Measurements from ENCODE around the gene IFI27. TPM values are rescaled to one million over a fixed set of nuclear protein-coding genes. Genes with fewer than 3 reads are reported as not detected.

IFI27 gene
- polyA plus RNA-seq, 2 of the 4 experiments (the other 2 are of a cell fraction): 0.76 to 2.2 TPM

DNA sequence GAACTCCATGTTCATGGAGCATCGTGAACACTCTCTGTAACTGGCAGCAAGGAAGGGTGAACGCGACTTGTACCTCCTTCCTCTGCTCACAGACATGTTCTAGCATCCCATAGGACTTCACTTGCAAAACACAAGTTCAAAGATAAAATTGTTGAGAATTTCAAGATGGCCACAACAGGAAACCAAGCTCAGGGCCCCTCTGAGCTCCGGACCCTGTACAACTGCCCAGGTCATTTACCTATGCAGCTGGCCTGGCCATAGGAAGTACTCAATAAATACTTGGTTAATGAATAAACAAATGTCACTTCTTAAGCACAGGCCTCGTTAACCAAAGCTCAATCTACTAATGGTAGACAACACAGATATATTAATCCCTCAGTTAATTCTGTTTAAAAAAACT, 51.9 kb downstream of the IFI27 start:
- WGBS (ENCODE audit: missing lambda C conversion rate): 45% methylated on average over 5 of the region's 5 CpGs
- ChIA-PET POLR2A (no interaction called here), CTCF (interaction anchor here (0.9 kb wide), 1 partner anchor 9 kb away, joined by 3 read pairs; no protein-coding TSS in a partner anchor)
- no peak overlapping the region for H3K4me2 ChIP-seq
- FAIRE-seq (no peak), ATAC-seq (no peak), DNase-seq (ENCODE audit: low read depth in 1 of 2, low spot score in 1 of 2) (no peak)
- no peaks in the 10 kb centered on the region for H3K4me1 ChIP-seq
- no peak overlapping the region for H3K27ac ChIP-seq
- no peak overlapping the region for H3K4me3 ChIP-seq
- TF ChIP-seq CHD4 (IDR thresholded peaks at IDR 0.05; ENCODE audit: borderline replicate concordance): no peak
- no peak for TF ChIP-seq MAFK (IDR thresholded peaks at IDR 0.05; ENCODE audit: partially characterized antibody)
- no peak for TF ChIP-seq RAD21 (conservative IDR thresholded peaks at IDR 0.05 in 1 of 2, IDR thresholded peaks at IDR 0.05 in 1 of 2)
- TF ChIP-seq, protein P1, sequence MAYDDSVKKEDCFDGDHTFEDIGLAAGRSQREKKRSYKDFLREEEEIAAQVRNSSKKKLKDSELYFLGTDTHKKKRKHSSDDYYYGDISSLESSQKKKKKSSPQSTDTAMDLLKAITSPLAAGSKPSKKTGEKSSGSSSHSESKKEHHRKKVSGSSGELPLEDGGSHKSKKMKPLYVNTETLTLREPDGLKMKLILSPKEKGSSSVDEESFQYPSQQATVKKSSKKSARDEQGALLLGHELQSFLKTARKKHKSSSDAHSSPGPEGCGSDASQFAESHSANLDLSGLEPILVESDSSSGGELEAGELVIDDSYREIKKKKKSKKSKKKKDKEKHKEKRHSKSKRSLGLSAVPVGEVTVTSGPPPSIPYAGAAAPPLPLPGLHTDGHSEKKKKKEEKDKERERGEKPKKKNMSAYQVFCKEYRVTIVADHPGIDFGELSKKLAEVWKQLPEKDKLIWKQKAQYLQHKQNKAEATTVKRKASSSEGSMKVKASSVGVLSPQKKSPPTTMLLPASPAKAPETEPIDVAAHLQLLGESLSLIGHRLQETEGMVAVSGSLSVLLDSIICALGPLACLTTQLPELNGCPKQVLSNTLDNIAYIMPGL (CRISPR knock-in tag; IDR thresholded peaks at IDR 0.05; ENCODE audit: borderline replicate concordance): no peak
- no peak for TF ChIP-seq CEBPB (IDR thresholded peaks at IDR 0.05)
- TF ChIP-seq JUNB (IDR thresholded peaks at IDR 0.05): no peak
- no peaks in the 10 kb centered on the region for H3K9me3 ChIP-seq

DNA sequence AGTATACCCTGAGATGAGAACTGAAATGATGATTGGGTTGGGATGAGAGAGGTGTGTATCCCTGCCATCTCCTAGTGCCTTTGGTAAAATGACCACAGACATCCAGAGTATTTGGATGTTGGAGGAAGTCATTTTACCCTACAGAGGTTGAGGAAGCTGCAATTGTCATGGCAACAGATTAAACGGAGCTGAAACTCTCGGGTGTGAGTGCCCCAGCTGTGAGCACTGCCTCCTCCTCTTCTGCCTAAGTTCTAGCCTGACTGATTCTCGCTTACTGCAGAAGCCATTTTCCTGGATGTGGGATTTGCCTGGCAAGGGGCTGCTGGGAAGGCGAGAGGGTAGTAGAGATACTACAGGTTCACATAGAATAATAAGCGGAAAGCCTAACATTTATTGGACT, 53.3 kb downstream of the IFI27 start:
- no peak overlapping the region for H3K4me2 ChIP-seq
- FAIRE-seq: no peak
- no peak for TF ChIP-seq ESRRA (IDR thresholded peaks at IDR 0.05; ENCODE audit: borderline replicate concordance, low read length)
- no peak for TF ChIP-seq CBX8 (IDR thresholded peaks at IDR 0.05)
- 44% methylated on average over 5 of the region's 5 CpGs for WGBS (ENCODE audit: missing lambda C conversion rate)
- H3K27ac ChIP-seq: no peak overlapping the region
- H3K4me1 ChIP-seq: no peaks in the 10 kb centered on the region
- no peak overlapping the region for H3K4me3 ChIP-seq
- POLR2A ChIA-PET: no interaction called here
- CTCF ChIA-PET: no interaction called here
- H3K9me3 ChIP-seq: no peaks in the 10 kb centered on the region
- DNase-seq (ENCODE audit: low read depth in 1 of 2, low spot score in 1 of 2): no peak
- ATAC-seq: no peak

DNA sequence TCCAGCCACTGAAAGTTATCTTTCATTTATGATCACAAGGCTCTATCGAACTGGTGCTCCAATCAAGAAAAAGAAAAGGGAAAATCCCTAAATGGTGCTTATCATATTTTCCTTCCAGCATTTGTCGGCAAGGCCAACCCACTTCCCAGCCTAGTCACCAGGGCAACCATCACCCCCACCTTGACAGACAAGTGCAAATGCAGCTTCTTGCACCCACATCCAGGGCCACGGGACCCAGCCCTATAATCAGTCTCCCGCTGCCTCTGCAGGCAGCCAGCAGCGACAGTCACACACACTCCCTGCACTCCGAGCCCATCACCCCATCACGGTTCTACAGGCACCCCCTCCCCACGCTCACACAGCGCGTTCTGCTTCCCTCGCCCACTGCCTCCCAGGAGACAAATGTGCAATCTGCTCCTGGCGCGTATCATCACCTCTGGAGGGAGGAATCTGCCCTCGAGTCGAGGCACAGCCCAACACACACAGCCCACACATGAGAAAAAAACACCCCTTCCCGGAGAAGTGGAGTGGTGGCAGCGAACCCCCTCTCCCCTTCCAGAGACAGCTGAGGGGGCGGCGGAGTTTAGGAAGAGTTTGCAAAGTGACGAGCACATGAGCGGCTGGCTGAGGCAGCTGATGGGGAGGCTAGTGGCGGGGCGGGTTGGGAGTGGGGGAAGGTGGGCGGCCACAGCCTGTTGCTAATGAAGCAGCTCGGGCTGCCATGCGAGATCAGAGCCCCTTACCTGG, 54.3 kb downstream of the IFI27 start:
- 47% methylated on average over 20 of the region's 26 CpGs for WGBS (ENCODE audit: missing lambda C conversion rate)
- Histone ChIP-seq H3K4me3 (no peak overlapping the region), H3K9me3 (no peaks in the 10 kb centered on the region), H3K4me1 (no peaks in the 10 kb centered on the region), H3K27ac (no peak overlapping the region), H3K4me2 (no peak overlapping the region)
- no peak for FAIRE-seq
- ChIA-PET POLR2A (no interaction called here), CTCF (interaction anchor here (0.7 to 1.3 kb wide), 3 partner anchors 16 to 32 kb away, joined by 3 to 4 read pairs (median 3); no protein-coding TSS in a partner anchor)
- TF ChIP-seq POLR2A (IDR thresholded peaks at IDR 0.05; ENCODE audit: low read length) (no peak), MAFK (IDR thresholded peaks at IDR 0.05; ENCODE audit: partially characterized antibody) (no peak), RFX5 (IDR thresholded peaks at IDR 0.05) (no peak), POLR2AphosphoS2 (conservative IDR thresholded peaks at IDR 0.05; ENCODE audit: low read length) (no peak)
- TF ChIP-seq, protein P2, sequence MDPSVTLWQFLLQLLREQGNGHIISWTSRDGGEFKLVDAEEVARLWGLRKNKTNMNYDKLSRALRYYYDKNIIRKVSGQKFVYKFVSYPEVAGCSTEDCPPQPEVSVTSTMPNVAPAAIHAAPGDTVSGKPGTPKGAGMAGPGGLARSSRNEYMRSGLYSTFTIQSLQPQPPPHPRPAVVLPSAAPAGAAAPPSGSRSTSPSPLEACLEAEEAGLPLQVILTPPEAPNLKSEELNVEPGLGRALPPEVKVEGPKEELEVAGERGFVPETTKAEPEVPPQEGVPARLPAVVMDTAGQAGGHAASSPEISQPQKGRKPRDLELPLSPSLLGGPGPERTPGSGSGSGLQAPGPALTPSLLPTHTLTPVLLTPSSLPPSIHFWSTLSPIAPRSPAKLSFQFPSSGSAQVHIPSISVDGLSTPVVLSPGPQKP (IDR thresholded peaks at IDR 0.05; ENCODE audit: low read depth, low read length): no peak
- no peak for ATAC-seq
- no peak for DNase-seq (ENCODE audit: low read depth in 1 of 2, low spot score in 1 of 2)

DNA sequence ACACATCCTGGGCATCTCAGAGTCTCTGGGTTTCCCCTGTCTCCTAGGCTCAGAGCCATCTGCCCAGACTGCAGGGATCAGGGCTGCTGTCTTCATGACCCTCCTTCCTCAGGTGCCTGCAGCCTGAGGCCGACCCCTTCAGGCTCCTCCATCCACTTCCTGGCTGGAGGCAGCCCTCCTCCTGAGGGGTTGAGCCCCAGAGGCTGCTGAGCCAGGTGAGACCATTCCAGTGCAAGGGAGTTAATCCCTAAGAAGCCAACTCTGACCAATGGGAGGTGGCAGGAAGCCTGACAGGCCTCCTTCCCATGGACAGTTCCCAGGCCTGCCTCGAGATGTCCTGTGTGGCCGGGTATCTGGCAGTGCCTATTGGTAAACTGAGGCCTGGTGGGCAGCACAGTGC, 55.2 kb downstream of the IFI27 start:
- TF ChIP-seq, protein P1 (CRISPR knock-in tag; IDR thresholded peaks at IDR 0.05; ENCODE audit: borderline replicate concordance): no peak
- TF ChIP-seq ZC3H11A (IDR thresholded peaks at IDR 0.05): no peak
- TF ChIP-seq FOXS1 (CRISPR knock-in tag; IDR thresholded peaks at IDR 0.05): no peak
- TF ChIP-seq ZNF302 (CRISPR knock-in tag; IDR thresholded peaks at IDR 0.05): no peak
- TF ChIP-seq HDAC2 (IDR thresholded peaks at IDR 0.05): no peak
- TF ChIP-seq, protein P3, sequence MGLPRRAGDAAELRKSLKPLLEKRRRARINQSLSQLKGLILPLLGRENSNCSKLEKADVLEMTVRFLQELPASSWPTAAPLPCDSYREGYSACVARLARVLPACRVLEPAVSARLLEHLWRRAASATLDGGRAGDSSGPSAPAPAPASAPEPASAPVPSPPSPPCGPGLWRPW (IDR thresholded peaks at IDR 0.05): no peak
- TF ChIP-seq RAD21 (conservative IDR thresholded peaks at IDR 0.05 in 1 of 2, IDR thresholded peaks at IDR 0.05 in 1 of 2): no peak
- TF ChIP-seq EHMT2 (IDR thresholded peaks at IDR 0.05; ENCODE audit: low read depth): no peak
- no peak for TF ChIP-seq JUNB (IDR thresholded peaks at IDR 0.05)
- ATAC-seq (no peak), DNase-seq (ENCODE audit: low read depth in 1 of 2, low spot score in 1 of 2) (no peak), FAIRE-seq (no peak)
- no peak overlapping the region for H3K4me2 ChIP-seq
- no peak overlapping the region for H3K27ac ChIP-seq
- no peaks in the 10 kb centered on the region for H3K9me3 ChIP-seq
- no peaks in the 10 kb centered on the region for H3K4me1 ChIP-seq
- ChIA-PET POLR2A (interaction anchor here (0.7 kb wide), 1 partner anchor 10 kb away, joined by 3 read pairs; no protein-coding TSS in a partner anchor), CTCF (interaction anchor here (0.7 to 1.3 kb wide), 3 partner anchors 15 to 33 kb away, joined by 3 to 4 read pairs (median 3); no protein-coding TSS in a partner anchor)
- 31% methylated on average over 2 of the region's 3 CpGs for WGBS (ENCODE audit: missing lambda C conversion rate)
- no peak overlapping the region for H3K4me3 ChIP-seq

All from A549 (cell line).